SU-DHL-6 (cell line): ENCODE results near the gene SLC19A1.

ENCODE experiments used
- H2AFZ ChIP-seq: fragments of 200-600 bp; sonication (generic); 2 replicates; pipeline ENCODE4 v1.6.1; 2014; ENCODE audit warnings: low read depth, mild to moderate bottlenecking, moderate library complexity, mixed read lengths, antibody characterized with exemption, low read length; ENCODE audit not compliant: severe bottlenecking
- H3F3A ChIP-seq: fragments of 200-600 bp; shearing (Covaris generic); 2 replicates; pipeline ENCODE4 v1.6.0; 2016; ENCODE audit warnings: antibody characterized with exemption, mild to moderate bottlenecking; ENCODE audit not compliant: insufficient read depth
- H3K27ac ChIP-seq: fragments of 200-600 bp; sonication (generic); 2 replicates; pipeline ENCODE4 v1.5.1; 2016; ENCODE audit warnings: low read depth, mild to moderate bottlenecking, low read length, moderate library complexity, mixed read lengths
- H3K27me3 ChIP-seq: fragments of 200-600 bp; sonication (generic), shearing (Covaris generic); 2 replicates; pipeline ENCODE4 v1.6.0; 2014; ENCODE audit warnings: mild to moderate bottlenecking, low read length
- H3K36me3 ChIP-seq: fragments of 200-600 bp; sonication (generic); 2 replicates; pipeline ENCODE4 v1.6.1; 2014; ENCODE audit warnings: mild to moderate bottlenecking, low read length, mixed read lengths
- H3K4me2 ChIP-seq: fragments of 300-600, 200-600 bp; shearing (Covaris generic), sonication (generic); 2 replicates; pipeline ENCODE4 v1.6.0; 2014; ENCODE audit warnings: low read length, low read depth, mild to moderate bottlenecking; ENCODE audit not compliant: poor library complexity, severe bottlenecking
- H3K4me3 ChIP-seq: fragments of 200-600 bp; sonication (generic); 2 replicates; pipeline ENCODE4 v1.5.1; 2014; ENCODE audit warnings: antibody characterized with exemption, low read length, mild to moderate bottlenecking, mixed read lengths; ENCODE audit not compliant: insufficient read depth, poor library complexity, severe bottlenecking
- H3K79me2 ChIP-seq: fragments of 200-600 bp; sonication (generic); 2 replicates; pipeline ENCODE4 v1.6.1; 2014; ENCODE audit warnings: mild to moderate bottlenecking, low read length, moderate library complexity; ENCODE audit not compliant: insufficient read depth
- H3K9ac ChIP-seq: fragments of 200-600 bp; sonication (generic); 2 replicates; pipeline ENCODE4 v1.7.0; 2014; ENCODE audit warnings: mild to moderate bottlenecking, low read length
- H3K9me2 ChIP-seq: fragments of 200-600 bp; sonication (generic); replicated peaks from 2 replicates; pipeline ENCODE4 v1.6.1; 2014; ENCODE audit warnings: low read length; ENCODE audit not compliant: insufficient read depth
- H3K9me3 ChIP-seq: fragments of 200-600 bp; sonication (generic); 2 replicates; pipeline ENCODE4 v1.6.1; 2014; ENCODE audit warnings: low read length, mixed read lengths; ENCODE audit not compliant: insufficient read depth
- H4K20me1 ChIP-seq: fragments of 200-600 bp; sonication (generic); 2 replicates; pipeline ENCODE4 v1.6.1; 2014; ENCODE audit warnings: low read depth, mild to moderate bottlenecking, antibody characterized with exemption, low read length, moderate library complexity, mixed read lengths
- CTCF ChIP-seq: fragments of 200-600 bp; sonication (generic); IDR thresholded peaks from one replicate; pipeline ENCODE4 v1.5.1; 2017; ENCODE audit warnings: antibody characterized with exemption, mild to moderate bottlenecking, low read length, moderate library complexity; ENCODE audit not compliant: insufficient read depth, poor library complexity, severe bottlenecking
- EZH2phosphoT487 ChIP-seq: fragments of 200-600 bp; sonication (generic), shearing (Covaris generic); conservative IDR thresholded peaks from 2 replicates; pipeline ENCODE4 v1.6.1; 2018; ENCODE audit warnings: mild to moderate bottlenecking, antibody characterized with exemption, low read length, moderate library complexity, mixed read lengths

The SLC19A1 gene

GRCh38 chr21:45477176-45478114, 64.8 kb downstream of the SLC19A1 start:
- no peak for TF ChIP-seq EZH2phosphoT487
- TF ChIP-seq CTCF: no peak
- Histone ChIP-seq H3K9me2 (no peaks in the 10 kb centered on the region), H3K79me2 (no peaks in the 10 kb centered on the region), H2AFZ (no peak overlapping the region), H3K27me3 (no peaks in the 10 kb centered on the region), H3K4me3 (no peak overlapping the region), H3K4me2 (no peak overlapping the region), H3K9ac (no peak overlapping the region), H3K27ac (no peak overlapping the region), H3F3A (no peaks in the 10 kb centered on the region), H4K20me1 (no peaks in the 10 kb centered on the region), H3K36me3 (no peaks in the 10 kb centered on the region), H3K9me3 (no peaks in the 10 kb centered on the region)

GRCh38 chr21:45476582-45476981, 65.7 kb downstream of the SLC19A1 start:
- no peaks in the 10 kb centered on the region for H3F3A ChIP-seq
- no peaks in the 10 kb centered on the region for H4K20me1 ChIP-seq
- no peak for TF ChIP-seq EZH2phosphoT487
- no peak overlapping the region for H3K4me3 ChIP-seq
- H3K79me2 ChIP-seq: no peaks in the 10 kb centered on the region
- H3K9ac ChIP-seq: no peak overlapping the region
- H2AFZ ChIP-seq: no peak overlapping the region
- H3K9me3 ChIP-seq: no peaks in the 10 kb centered on the region
- no peaks in the 10 kb centered on the region for H3K36me3 ChIP-seq
- H3K27me3 ChIP-seq: no peaks in the 10 kb centered on the region
- no peak overlapping the region for H3K4me2 ChIP-seq
- no peak overlapping the region for H3K27ac ChIP-seq
- no peaks in the 10 kb centered on the region for H3K9me2 ChIP-seq

GRCh38 chr21:45475797-45476570, 66.3 kb downstream of the SLC19A1 start:
- Histone ChIP-seq H3K4me3 (no peak overlapping the region), H3K27me3 (no peaks in the 10 kb centered on the region), H3K79me2 (no peaks in the 10 kb centered on the region), H3F3A (no peaks in the 10 kb centered on the region), H3K9me3 (no peaks in the 10 kb centered on the region), H2AFZ (no peak overlapping the region), H3K27ac (no peak overlapping the region), H3K9ac (no peak overlapping the region), H3K36me3 (no peaks in the 10 kb centered on the region), H3K4me2 (no peak overlapping the region), H3K9me2 (no peaks in the 10 kb centered on the region), H4K20me1 (no peaks in the 10 kb centered on the region)
- TF ChIP-seq EZH2phosphoT487: no peak
- no peak for TF ChIP-seq CTCF
